Neural cell (in vitro differentiated cells): ENCODE measurements around the gene GSG1L. TPM values are rescaled to one million over a fixed set of nuclear protein-coding genes. Genes with fewer than 3 reads are reported as not detected.

Experiments
- H2AFZ ChIP-seq: fragments of 200-600, 300-800 bp; sonication (generic), shearing (Covaris generic); 2 replicates; pipeline ENCODE4 v1.6.0; 2014; ENCODE audit warnings: low read depth, mild to moderate bottlenecking, antibody characterized with exemption, low read length, moderate library complexity
- H3F3A ChIP-seq: fragments of 200-600 bp; shearing (Covaris generic); 2 replicates; pipeline ENCODE4 v1.6.1; 2016; ENCODE audit warnings: mild to moderate bottlenecking, moderate library complexity, mixed read lengths, antibody characterized with exemption, low read length; ENCODE audit not compliant: insufficient read depth, poor library complexity, severe bottlenecking
- H3K27ac ChIP-seq: fragments of 200-600, 300-800 bp; sonication (generic), shearing (Covaris generic); 2 replicates; pipeline ENCODE4 v1.5.1; 2014; ENCODE audit warnings: mild to moderate bottlenecking, low read length, moderate library complexity
- H3K27me3 ChIP-seq: fragments of 300-800, 200-600 bp; sonication (generic), shearing (Covaris generic); 2 replicates; pipeline ENCODE4 v1.6.0; 2014; ENCODE audit warnings: mild to moderate bottlenecking, low read depth, low read length, moderate library complexity; ENCODE audit not compliant: insufficient read depth
- H3K36me3 ChIP-seq: fragments of 300-800, 200-600 bp; sonication (generic), shearing (Covaris generic); 2 replicates; pipeline ENCODE4 v1.5.1; 2014; ENCODE audit warnings: mild to moderate bottlenecking, antibody characterized with exemption, low read length, moderate library complexity; ENCODE audit not compliant: insufficient read depth
- H3K4me2 ChIP-seq: fragments of 300-800, 200-600 bp; sonication (generic), shearing (Covaris generic); 2 replicates; pipeline ENCODE4 v1.6.0; 2014; ENCODE audit warnings: mild to moderate bottlenecking, low read length
- H3K4me3 ChIP-seq: fragments of 300-800, 200-600 bp; sonication (generic), shearing (Covaris generic); 2 replicates; pipeline ENCODE4 v1.5.1; 2014; ENCODE audit warnings: mild to moderate bottlenecking, low read length, moderate library complexity
- H3K79me2 ChIP-seq: fragments of 200-600 bp; shearing (Covaris generic); replicated peaks from 2 replicates; pipeline ENCODE4 v1.6.0; 2014; ENCODE audit warnings: mild to moderate bottlenecking, low read length, moderate library complexity; ENCODE audit not compliant: insufficient read depth
- H3K9ac ChIP-seq: fragments of 300-800, 200-600 bp; sonication (generic), shearing (Covaris generic); 2 replicates; pipeline ENCODE4 v1.6.1; 2016; ENCODE audit warnings: mild to moderate bottlenecking, low read length, mixed read lengths
- H3K9me2 ChIP-seq: fragments of 200-600 bp; shearing (Covaris generic); 2 replicates; pipeline ENCODE4 v1.6.1; 2016; ENCODE audit warnings: mild to moderate bottlenecking, low read length, mixed read lengths; ENCODE audit not compliant: insufficient read depth
- H3K9me3 ChIP-seq: fragments of 200-600, 300-800 bp; sonication (generic), shearing (Covaris generic); 2 replicates; pipeline ENCODE4 v1.6.1; 2016; ENCODE audit warnings: mild to moderate bottlenecking, mixed run types, low read length, moderate library complexity, mixed read lengths
- H4K20me1 ChIP-seq: fragments of 200-600 bp; shearing (Covaris generic); 2 replicates; pipeline ENCODE4 v1.6.1; 2016; ENCODE audit warnings: mild to moderate bottlenecking, mixed run types; ENCODE audit not compliant: insufficient read depth
- CTCF ChIP-seq: fragments of 450-650 bp; IDR thresholded peaks from 2 replicates; pipeline ENCODE4 v1.5.1; 2014; ENCODE audit warnings: antibody characterized with exemption, mild to moderate bottlenecking, moderate library complexity; ENCODE audit not compliant: poor library complexity, severe bottlenecking
- EP300 ChIP-seq: fragments of 450-650 bp; conservative IDR thresholded peaks from 2 replicates; pipeline ENCODE4 v1.6.1; 2014; ENCODE audit warnings: antibody characterized with exemption, mild to moderate bottlenecking, moderate library complexity; ENCODE audit not compliant: poor library complexity, severe bottlenecking
- EZH2 ChIP-seq: fragments of 200-600, 300-800 bp; shearing (Covaris generic), sonication (generic); IDR thresholded peaks from 2 replicates; pipeline ENCODE4 v1.6.1; 2014; ENCODE audit warnings: antibody characterized with exemption, low read length, borderline replicate concordance, mild to moderate bottlenecking; ENCODE audit not compliant: insufficient read depth, poor library complexity, severe bottlenecking
- MXI1 ChIP-seq: fragments of 450-650 bp; conservative IDR thresholded peaks from 2 replicates; pipeline ENCODE4 v1.6.1; 2014; ENCODE audit warnings: antibody characterized with exemption, mild to moderate bottlenecking; ENCODE audit not compliant: poor library complexity, severe bottlenecking
- POLR2AphosphoS5 ChIP-seq: IDR thresholded peaks from 2 replicates; pipeline ENCODE4 v1.6.1; 2012
- RAD21 ChIP-seq: fragments of 450-650 bp; conservative IDR thresholded peaks from 2 replicates; pipeline ENCODE4 v1.6.1; 2014; ENCODE audit warnings: antibody characterized with exemption, mild to moderate bottlenecking, moderate library complexity
- REST ChIP-seq: IDR thresholded peaks from 2 replicates; pipeline ENCODE4 v1.6.1; 2012; ENCODE audit warnings: borderline replicate concordance
- SMC3 ChIP-seq: fragments of 450-650 bp; conservative IDR thresholded peaks from 2 replicates; pipeline ENCODE4 v1.6.1; 2014; ENCODE audit warnings: antibody characterized with exemption, mild to moderate bottlenecking, moderate library complexity; ENCODE audit not compliant: poor library complexity
- TAF1 ChIP-seq: IDR thresholded peaks from 2 replicates; pipeline ENCODE4 v1.6.1; 2012; ENCODE audit warnings: low read depth
- polyA plus RNA-seq: library from polyadenylated mRNA; depleted of rRNA; stranded (reverse); fragments of >200 nt; gene quantifications from 2 replicates; pipeline ENCODE4 v1.2.3, GENCODE V29; 2014

Gene GSG1L
- polyA plus RNA-seq, 1 donor from 2014 or later: 0.85 TPM

GRCh38 chr16:27962197-27962596, 101.3 kb downstream of the GSG1L start:
- no peaks in the 10 kb centered on the region for H3K9me2 ChIP-seq
- H3K36me3 ChIP-seq: no peaks in the 10 kb centered on the region
- no peaks in the 10 kb centered on the region for H3K79me2 ChIP-seq
- H3K27me3 ChIP-seq: no peaks in the 10 kb centered on the region
- no peaks in the 10 kb centered on the region for H3F3A ChIP-seq
- no peak overlapping the region for H3K4me3 ChIP-seq
- H3K9ac ChIP-seq: no peak overlapping the region
- no peak overlapping the region for H3K27ac ChIP-seq
- no peak overlapping the region for H3K4me2 ChIP-seq
- TF ChIP-seq EP300 (no peak), RAD21 (no peak), TAF1 (no peak), SMC3 (no peak), MXI1 (no peak), REST (no peak), POLR2AphosphoS5 (no peak), CTCF (no peak), EZH2 (no peak)
- no peaks in the 10 kb centered on the region for H3K9me3 ChIP-seq
- H4K20me1 ChIP-seq: no peaks in the 10 kb centered on the region
- H2AFZ ChIP-seq: no peak overlapping the region

- no peak for TF ChIP-seq SMC3
- no peak for TF ChIP-seq EZH2
- no peak for TF ChIP-seq RAD21
- TF ChIP-seq POLR2AphosphoS5: no peak
- TF ChIP-seq MXI1: no peak
- no peak for TF ChIP-seq CTCF
- TF ChIP-seq REST: no peak
- no peak for TF ChIP-seq TAF1
- TF ChIP-seq EP300: no peak
- Histone ChIP-seq H3K79me2 (no peaks in the 10 kb centered on the region), H4K20me1 (no peaks in the 10 kb centered on the region), H3K9me2 (no peaks in the 10 kb centered on the region), H3K4me2 (no peak overlapping the region), H3K36me3 (no peaks in the 10 kb centered on the region), H3K4me3 (no peak overlapping the region), H3K27me3 (no peaks in the 10 kb centered on the region), H3K27ac (no peak overlapping the region), H3K9ac (no peak overlapping the region), H2AFZ (no peak overlapping the region), H3F3A (no peaks in the 10 kb centered on the region), H3K9me3 (no peaks in the 10 kb centered on the region)
These were observed 102.3 kb downstream of the GSG1L start for GRCh38 chr16:27961296-27961620.
